Esophagus muscularis mucosa (tissue), 4 donors: ENCODE data around the gene SMPD3. TPM values are rescaled to one million over a fixed set of nuclear protein-coding genes. Genes with fewer than 3 reads are reported as not detected.

Experiments used
- DNase-seq: peaks from one replicate; pipeline ENCODE4 v3.0.0-alpha.2; 2017; ENCODE audit errors: extremely low spot score
- H3K27ac ChIP-seq, 4 donors: fragments of 200-600 bp; sonication (generic); replicated peaks in 1 of 4; 1 replicate in 3 of 4; 2 replicates in 1 of 4; pipeline ENCODE4 v1.5.1; 2016 to 2019; ENCODE audit warnings: mild to moderate bottlenecking in 1 of 4
- H3K27me3 ChIP-seq, 4 donors: fragments of 200-600 bp; sonication (generic); one replicate each; pipeline versions ENCODE4 v1.5.1 to v1.6.0; 2016 to 2019
- H3K36me3 ChIP-seq, 4 donors: fragments of 200-600 bp; sonication (generic); one replicate each; pipeline ENCODE4 v1.5.1; 2016 to 2019
- H3K4me1 ChIP-seq, 4 donors: fragments of 200-600 bp; sonication (generic); one replicate each; pipeline ENCODE4 v1.5.1; 2016 to 2019
- H3K4me3 ChIP-seq, 4 donors: fragments of 200-600 bp; sonication (generic); 1 replicate in 2 of 4; 2 replicates in 2 of 4; pipeline ENCODE4 v1.5.1; 2016 to 2019; ENCODE audit warnings: mild to moderate bottlenecking in 4 of 4, moderate library complexity in 1 of 4
- H3K9me3 ChIP-seq, 4 donors: fragments of 200-600 bp; sonication (generic); 1 replicate in 3 of 4; 2 replicates in 1 of 4; pipeline ENCODE4 v1.5.1; 2016 to 2019
- EP300 ChIP-seq: sonication (generic); formaldehyde crosslinking; IDR thresholded peaks from one replicate; pipeline ENCODE4 v1.6.1; 2017; ENCODE audit warnings: antibody characterized with exemption
- POLR2A ChIP-seq: fragments of 450-650 bp; IDR thresholded peaks from one replicate; pipeline ENCODE4 v1.6.1; 2017; ENCODE audit warnings: antibody characterized with exemption, moderate library complexity, mild to moderate bottlenecking, low read depth
- POLR2AphosphoS5 ChIP-seq, 2 donors: sonication (generic); formaldehyde crosslinking; IDR thresholded peaks; one replicate each; pipeline ENCODE4 v1.6.1; 2017; ENCODE audit warnings: antibody characterized with exemption in 2 of 2
- WGBS: methylation state at CpG from one replicate; pipeline ENCODE4 v1.1.5; 2018; 5-methylcytosine and 5-hydroxymethylcytosine counted together
- intact Hi-C: fragments of 100-400 bp; cut with DNase I; formaldehyde crosslinking; loops from one replicate; pipeline ENCODE4 v1.15.1; 2023
- total RNA-seq, 4 donors: library from RNA; depleted of rRNA; stranded (reverse); fragments of >200 nt; gene quantifications; one replicate each; pipeline versions ENCODE4 v1.1.0 to v1.2.1, GENCODE V29; 2016
- TF ChIP-seq, protein P1 (sequence below), 3 experiments: fragments of 200-600 bp in 2 of 3; fragments of 450-650 bp in 1 of 3; sonication (generic) in 2 of 3; IDR thresholded peaks; one replicate each; pipeline ENCODE4 v1.5.1; 2017 to 2019; ENCODE audit warnings: antibody characterized with exemption in 3 of 3, mild to moderate bottlenecking in 2 of 3, moderate library complexity in 1 of 3

Gene SMPD3
- total RNA-seq, 4 donors from 2014 or later = 0.32 to 0.92 (median 0.54) TPM

DNA sequence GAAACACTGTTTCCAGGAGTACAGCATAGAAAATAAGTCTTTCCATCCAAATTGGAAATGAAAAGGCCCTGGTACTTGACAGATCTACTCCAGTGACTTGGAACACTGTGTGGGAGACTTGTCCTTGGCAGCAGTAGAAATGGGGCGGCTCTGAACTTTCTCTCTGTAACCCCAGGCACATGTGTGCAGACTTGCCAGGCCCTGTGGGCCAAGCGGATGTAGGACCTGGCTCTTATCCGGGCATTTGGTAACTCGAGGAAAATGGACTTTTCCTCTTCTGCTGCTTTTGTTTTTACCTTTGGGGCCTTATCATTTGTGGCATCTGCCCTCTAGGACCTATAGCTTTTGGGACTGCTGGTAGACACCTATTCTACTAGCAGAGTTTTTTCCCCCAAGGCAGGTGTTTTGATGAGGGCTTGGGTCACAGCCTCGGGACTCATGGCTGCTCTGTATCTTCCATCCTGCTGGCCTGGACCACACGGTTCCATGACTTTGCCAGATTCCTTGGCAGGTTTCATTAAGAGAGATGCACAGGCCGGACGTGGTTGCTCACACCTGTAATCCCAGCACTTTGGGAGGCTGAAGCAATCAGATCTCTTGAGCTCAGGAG lies 43.5 kb downstream of the SMPD3 start:
- DNase-seq = no peak
- TF ChIP-seq POLR2AphosphoS5 (IDR thresholded peaks at IDR 0.05) (no peak), POLR2A (no peak), EP300 (no peak)
- TF ChIP-seq, protein P1, sequence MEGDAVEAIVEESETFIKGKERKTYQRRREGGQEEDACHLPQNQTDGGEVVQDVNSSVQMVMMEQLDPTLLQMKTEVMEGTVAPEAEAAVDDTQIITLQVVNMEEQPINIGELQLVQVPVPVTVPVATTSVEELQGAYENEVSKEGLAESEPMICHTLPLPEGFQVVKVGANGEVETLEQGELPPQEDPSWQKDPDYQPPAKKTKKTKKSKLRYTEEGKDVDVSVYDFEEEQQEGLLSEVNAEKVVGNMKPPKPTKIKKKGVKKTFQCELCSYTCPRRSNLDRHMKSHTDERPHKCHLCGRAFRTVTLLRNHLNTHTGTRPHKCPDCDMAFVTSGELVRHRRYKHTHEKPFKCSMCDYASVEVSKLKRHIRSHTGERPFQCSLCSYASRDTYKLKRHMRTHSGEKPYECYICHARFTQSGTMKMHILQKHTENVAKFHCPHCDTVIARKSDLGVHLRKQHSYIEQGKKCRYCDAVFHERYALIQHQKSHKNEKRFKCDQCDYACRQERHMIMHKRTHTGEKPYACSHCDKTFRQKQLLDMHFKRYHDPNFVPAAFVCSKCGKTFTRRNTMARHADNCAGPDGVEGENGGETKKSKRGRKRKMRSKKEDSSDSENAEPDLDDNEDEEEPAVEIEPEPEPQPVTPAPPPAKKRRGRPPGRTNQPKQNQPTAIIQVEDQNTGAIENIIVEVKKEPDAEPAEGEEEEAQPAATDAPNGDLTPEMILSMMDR (IDR thresholded peaks at IDR 0.05) = no peak
- no peaks in the 10 kb centered on the region for H3K9me3 ChIP-seq
- H3K4me1 ChIP-seq = peaks cover 0 to 9% (median 4%) of the 10 kb centered on the region in 4 donors
- H3K4me3 ChIP-seq = no peak overlapping the region
- H3K36me3 ChIP-seq = no peaks in the 10 kb centered on the region
- H3K27me3 ChIP-seq = peaks cover 0 to 31% (median 2%) of the 10 kb centered on the region in 4 donors
- intact Hi-C loops = no loop called here
- H3K27ac ChIP-seq = no peak overlapping the region
- WGBS = 73% methylated on average over 6 of the region's 8 CpGs

DNA sequence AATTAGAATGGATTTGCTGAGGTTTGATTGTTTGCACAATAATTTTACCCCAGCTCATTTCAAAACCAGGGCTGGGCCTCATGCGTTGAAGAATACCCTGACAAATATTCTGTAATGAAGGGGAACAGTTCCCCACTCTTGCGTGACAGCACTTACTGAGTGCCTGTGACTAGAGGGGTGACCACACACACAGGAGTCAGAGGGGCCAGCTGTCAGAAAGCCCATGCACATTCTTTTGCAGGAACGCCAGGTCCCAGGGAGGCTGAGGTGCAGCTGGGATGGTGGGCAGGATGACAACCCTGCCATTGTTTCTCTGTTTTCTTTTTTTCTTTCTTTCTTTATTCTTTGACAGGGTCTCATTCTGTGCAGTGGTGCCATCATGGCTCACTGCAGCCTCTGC lies 44.6 kb downstream of the SMPD3 start:
- Histone ChIP-seq H3K9me3 (no peaks in the 10 kb centered on the region), H3K27me3 (peaks cover 0 to 22% (median 0%) of the 10 kb centered on the region in 4 donors), H3K4me3 (no peak overlapping the region), H3K4me1 (peaks cover 0 to 9% (median 4%) of the 10 kb centered on the region in 4 donors), H3K27ac (no peak overlapping the region), H3K36me3 (no peaks in the 10 kb centered on the region)
- intact Hi-C loops = no loop called here
- WGBS = 85% methylated on average over 3 of the region's 3 CpGs
- DNase-seq = no peak
- TF ChIP-seq POLR2A (no peak), EP300 (no peak), POLR2AphosphoS5 (IDR thresholded peaks at IDR 0.05) (no peak)
- TF ChIP-seq, protein P1 (IDR thresholded peaks at IDR 0.05) = no peak

DNA sequence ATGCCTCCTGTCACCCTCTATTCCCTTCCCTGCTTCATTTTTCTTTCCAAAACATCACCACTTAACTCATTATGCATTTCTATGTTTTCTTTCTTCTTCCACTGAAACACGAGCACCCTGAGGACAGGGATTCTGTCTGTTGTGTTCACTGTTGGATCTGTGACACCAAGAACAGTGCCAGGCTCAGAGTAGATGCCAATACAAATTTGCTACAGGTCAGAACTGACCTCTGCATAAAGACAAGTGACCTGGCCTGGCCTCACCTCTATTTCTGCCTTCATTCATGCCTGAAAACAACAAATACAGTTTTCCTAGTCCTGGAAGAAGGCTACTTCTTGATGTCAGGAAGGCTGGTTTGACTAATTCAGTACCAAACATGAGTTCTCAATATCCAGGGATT lies 45.1 kb downstream of the SMPD3 start:
- Histone ChIP-seq H3K36me3 (no peaks in the 10 kb centered on the region), H3K27ac (no peak overlapping the region), H3K4me3 (no peak overlapping the region), H3K4me1 (peaks cover 0 to 9% (median 4%) of the 10 kb centered on the region in 4 donors), H3K9me3 (no peaks in the 10 kb centered on the region), H3K27me3 (peaks cover 0 to 17% (median 0%) of the 10 kb centered on the region in 4 donors)
- WGBS = 84% methylated on average over 1 of the region's 1 CpG
- intact Hi-C loops = no loop called here
- TF ChIP-seq EP300 (no peak), POLR2A (no peak), POLR2AphosphoS5 (IDR thresholded peaks at IDR 0.05) (no peak)
- TF ChIP-seq, protein P1 (IDR thresholded peaks at IDR 0.05) = no peak
- DNase-seq = no peak

- Histone ChIP-seq H3K4me1 (peaks cover 0 to 9% (median 4%) of the 10 kb centered on the region in 4 donors), H3K9me3 (no peaks in the 10 kb centered on the region), H3K4me3 (no peak overlapping the region), H3K27ac (no peak overlapping the region), H3K36me3 (no peaks in the 10 kb centered on the region), H3K27me3 (peaks cover 0 to 16% (median 0%) of the 10 kb centered on the region in 4 donors)
- intact Hi-C loops = no loop called here
- 91% methylated on average over 3 of the region's 3 CpGs for WGBS
- DNase-seq = no peak
- TF ChIP-seq POLR2A (no peak), EP300 (no peak), POLR2AphosphoS5 (IDR thresholded peaks at IDR 0.05) (no peak)
- TF ChIP-seq, protein P1 (IDR thresholded peaks at IDR 0.05) = no peak
These were observed 45.6 kb downstream of the SMPD3 start for GRCh38 chr16:68402748-68403040.
